Lower leg skin (tissue), 4 donors: ENCODE results near the gene EVI5L. TPM values are rescaled to one million over a fixed set of nuclear protein-coding genes. Genes with fewer than 3 reads are reported as not detected.

Experiments used
- DNase-seq, 2 donors: peaks; one replicate each; pipeline ENCODE4 v3.0.0-alpha.2; 2019; ENCODE audit warnings: low spot score in 2 of 2
- H3K4me3 ChIP-seq: fragments of 200-600 bp; sonication (generic); 2 replicates; pipeline ENCODE4 v1.5.1; 2017; ENCODE audit warnings: mild to moderate bottlenecking, low read depth; ENCODE audit not compliant: poor library complexity, severe bottlenecking
- CTCF ChIP-seq, 3 donors: fragments of 450-650 bp; IDR thresholded peaks; one replicate each; pipeline ENCODE4 v1.5.1; 2016; ENCODE audit warnings: antibody characterized with exemption in 3 of 3, mild to moderate bottlenecking in 3 of 3, moderate library complexity in 2 of 3
- POLR2A ChIP-seq, 2 donors: fragments of 450-650 bp; IDR thresholded peaks; one replicate each; pipeline ENCODE4 v1.6.1; 2016 to 2017; ENCODE audit warnings: antibody characterized with exemption in 2 of 2, mild to moderate bottlenecking in 1 of 2, moderate library complexity in 1 of 2
- WGBS, 2 donors: methylation state at CpG; one replicate each; pipeline ENCODE4 v1.1.5; 2018; 5-methylcytosine and 5-hydroxymethylcytosine counted together
- intact Hi-C: fragments of 100-400 bp; cut with DNase I; formaldehyde crosslinking; loops from one replicate; pipeline ENCODE4 v1.15.0; 2023; ENCODE audit warnings: low total_unique reads
- total RNA-seq, 4 donors: library from RNA; depleted of rRNA; stranded (reverse); fragments of >200 nt; gene quantifications; one replicate each; pipeline ENCODE4 v1.1.0, GENCODE V29; 2016

Gene EVI5L
- total RNA-seq, 4 donors from 2014 or later = 16.2 to 23.3 (median 20.0) TPM

- 73 to 85% methylated on average over 13 to 17 of the region's 19 CpGs for WGBS, 2 donors
- DNase-seq = no peak
- intact Hi-C loops = no loop called here
- TF ChIP-seq POLR2A (IDR thresholded peaks at IDR 0.05) (no peak), CTCF (IDR thresholded peaks at IDR 0.05) (no peak)
- H3K4me3 ChIP-seq = no peak overlapping the region
Measured at GRCh38 chr19:7908742-7909461, 78.9 kb downstream of the EVI5L start.

- TF ChIP-seq POLR2A (IDR thresholded peaks at IDR 0.05) (no peak), CTCF (IDR thresholded peaks at IDR 0.05) (no peak)
- intact Hi-C loops = no loop called here
Measured at GRCh38 chr19:7909471-7910067, 79.6 kb downstream of the EVI5L start.

GRCh38 chr19:7910321-7911161, 80.5 kb downstream of the EVI5L start:
- DNase-seq = no peak
- TF ChIP-seq CTCF (IDR thresholded peaks at IDR 0.05) = no peak
- TF ChIP-seq POLR2A (IDR thresholded peaks at IDR 0.05) = no peak
- intact Hi-C loops = no loop called here
- WGBS, 2 donors = 89 to 91% methylated on average over 54 of the region's 54 CpGs
- H3K4me3 ChIP-seq = no peak overlapping the region

More at GRCh38 chr19:7909471-7910067, 79.6 kb downstream of the EVI5L start:
- DNase-seq = no peak
- H3K4me3 ChIP-seq = no peak overlapping the region
- 91 to 94% methylated on average over 15 to 18 of the region's 21 CpGs for WGBS, 2 donors

- 66 to 70% methylated on average over 17 to 18 of the region's 18 CpGs for WGBS, 2 donors
- no peak for DNase-seq
- intact Hi-C loops = no loop called here
- H3K4me3 ChIP-seq = no peak overlapping the region
- TF ChIP-seq POLR2A (IDR thresholded peaks at IDR 0.05) (no peak), CTCF (IDR thresholded peaks at IDR 0.05) (no peak)
Measured at GRCh38 chr19:7911508-7912143, 81.6 kb downstream of the EVI5L start.

- TF ChIP-seq POLR2A (IDR thresholded peaks at IDR 0.05) = no peak
- no peak for TF ChIP-seq CTCF (IDR thresholded peaks at IDR 0.05)
- H3K4me3 ChIP-seq = no peak overlapping the region
- 93% methylated on average over 21 to 23 of the region's 31 CpGs for WGBS, 2 donors
- intact Hi-C loops = no loop called here
- DNase-seq = no peak
Measured at GRCh38 chr19:7912144-7912696, 82.2 kb downstream of the EVI5L start.
